ENCODE measurements around the gene LRRC61. TPM values are rescaled to one million over a fixed set of nuclear protein-coding genes. Genes with fewer than 3 reads are reported as not detected.

LRRC61 gene
- total and polyA plus RNA-seq, 2 of the 13 experiments (the other 11 are each of a cell fraction or from before 2014, with no cell fraction given), result 33.0 to 34.8 TPM

GRCh38 chr7:150340024-150340749, 17.0 kb downstream of the LRRC61 start (continued):
- TF ChIP-seq PHB2 (IDR thresholded peaks at IDR 0.05; ENCODE audit: partially characterized antibody) (no peak), MXD1 (CRISPR knock-in tag; IDR thresholded peaks at IDR 0.05) (peak; percentile 46; the same call in 1 of the 2 replicates), ZNF546 (CRISPR knock-in tag; conservative IDR thresholded peaks at IDR 0.05) (0 out of 2 replicates have a peak, but pooled peaks have one; percentile 52), ZNF142 (CRISPR knock-in tag; IDR thresholded peaks at IDR 0.05) (no peak), ZFP91 (CRISPR knock-in tag; IDR thresholded peaks at IDR 0.05; ENCODE audit: borderline replicate concordance) (no peak; the same call in 1 of the 2 replicates), ZNF18 (CRISPR knock-in tag; IDR thresholded peaks at IDR 0.05; ENCODE audit: insufficient replicate concordance) (peak; percentile 63), ATF7-NPFF (CRISPR knock-in tag; IDR thresholded peaks at IDR 0.05; ENCODE audit: low read depth) (0 out of 2 replicates have a peak, but pooled peaks have one; percentile 11), CENPT (CRISPR knock-in tag; IDR thresholded peaks at IDR 0.05; ENCODE audit: low read depth) (no peak), MTERF4 (CRISPR knock-in tag; IDR thresholded peaks at IDR 0.05) (no peak), ZFY (CRISPR knock-in tag; IDR thresholded peaks at IDR 0.05) (peak; percentile 69), ZNF563 (CRISPR knock-in tag; IDR thresholded peaks at IDR 0.05) (peak; percentile 53; the same call in 1 of the 2 replicates), POLR2AphosphoS5 (IDR thresholded peaks at IDR 0.05; ENCODE audit: low read depth, low read length) (peak; percentile 29; the same call in 1 of the 2 replicates), NFRKB (IDR thresholded peaks at IDR 0.05) (no peak)

Measured in HepG2 (cell line).